HG02588 (cell line): ENCODE results near the gene AAK1.
A peak's percentile ranks its signal among the peaks of the same experiment; 100 is the strongest.

Experiments used
- ATAC-seq: cut with Tn5 transposase; IDR thresholded peaks from one replicate; pipeline ENCODE4 v1.9.1; 2021; ENCODE audit warnings: mild to moderate bottlenecking, moderate library complexity; ENCODE audit not compliant: unreplicated experiment

AAK1 gene

DNA sequence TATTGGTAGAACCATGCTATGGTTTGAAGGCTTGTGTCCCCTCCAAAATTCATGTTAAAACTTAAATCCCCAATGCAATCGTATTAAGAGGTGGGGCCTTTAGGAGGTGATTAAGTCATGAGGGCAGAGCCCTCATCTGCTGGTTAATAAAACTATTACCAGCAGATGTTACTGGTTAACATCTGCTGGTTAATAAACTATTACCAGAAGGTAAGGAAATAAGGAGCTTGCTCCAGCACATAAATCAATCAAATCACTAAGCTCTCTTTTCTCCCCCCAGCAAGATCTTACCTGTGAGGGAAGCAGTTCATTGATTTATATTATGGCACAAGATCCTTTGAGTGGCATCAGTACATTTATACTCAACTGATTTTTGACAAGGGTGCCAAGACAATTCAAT lies 96.9 kb downstream of the AAK1 start:
- ATAC-seq: no peak

DNA sequence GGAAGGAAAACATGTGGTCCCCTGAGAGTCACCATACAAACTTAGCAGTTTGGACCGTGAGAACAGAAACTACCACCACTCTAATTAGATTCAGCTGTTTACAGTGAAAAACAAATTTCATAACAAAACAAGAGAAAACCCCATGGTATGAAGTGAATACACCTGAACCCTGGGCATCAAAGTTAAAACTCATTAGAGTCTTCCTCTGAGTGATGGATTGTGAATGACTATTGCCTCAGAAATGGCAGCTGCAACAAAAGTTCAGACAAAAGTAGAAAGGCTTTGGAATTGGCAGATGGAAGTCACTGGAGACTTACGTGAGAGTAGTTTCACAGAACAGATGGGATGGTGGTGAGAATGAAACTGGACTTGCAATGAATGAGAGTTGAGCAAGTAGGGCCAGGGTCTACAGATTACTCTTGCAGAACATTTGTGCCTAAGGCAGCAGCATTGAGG lies 98.0 kb downstream of the AAK1 start:
- ATAC-seq: no peak

DNA sequence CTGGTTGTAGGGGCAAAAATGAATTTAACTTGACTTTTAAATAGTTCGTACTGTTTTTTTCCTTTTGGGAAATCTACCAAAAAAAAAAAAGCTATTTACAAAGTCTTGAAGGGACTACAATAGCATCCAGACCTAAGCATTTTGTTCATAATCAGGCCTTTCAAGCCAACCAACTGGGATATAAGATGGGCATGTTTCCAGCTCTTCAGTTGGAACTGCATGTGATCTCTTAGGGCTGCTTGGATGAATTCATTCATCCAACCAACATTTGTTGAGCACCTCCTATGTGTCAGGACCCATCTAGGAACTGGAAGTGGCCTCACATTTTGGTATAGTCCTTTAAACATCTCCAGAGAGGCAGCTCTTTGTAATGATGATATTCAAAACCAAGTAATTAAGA lies 98.6 kb downstream of the AAK1 start:
- no peak for ATAC-seq

DNA sequence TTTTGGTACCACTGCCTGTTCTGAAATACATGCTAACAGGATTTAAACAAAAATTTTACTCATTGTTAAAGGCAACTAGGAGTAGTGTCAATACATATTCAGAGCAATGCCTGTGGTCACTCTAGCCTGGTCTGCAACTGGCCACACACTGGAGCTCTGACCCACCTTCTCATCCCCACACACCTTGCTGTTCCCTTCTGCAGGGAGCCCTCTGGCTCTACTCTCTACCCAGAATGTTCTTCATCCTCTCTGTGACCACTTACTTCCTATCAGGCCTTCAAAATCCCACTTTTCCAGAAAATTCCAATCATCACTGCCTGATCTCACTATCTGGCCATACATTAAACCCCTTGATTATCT lies 104.0 kb downstream of the AAK1 start:
- no peak for ATAC-seq

DNA sequence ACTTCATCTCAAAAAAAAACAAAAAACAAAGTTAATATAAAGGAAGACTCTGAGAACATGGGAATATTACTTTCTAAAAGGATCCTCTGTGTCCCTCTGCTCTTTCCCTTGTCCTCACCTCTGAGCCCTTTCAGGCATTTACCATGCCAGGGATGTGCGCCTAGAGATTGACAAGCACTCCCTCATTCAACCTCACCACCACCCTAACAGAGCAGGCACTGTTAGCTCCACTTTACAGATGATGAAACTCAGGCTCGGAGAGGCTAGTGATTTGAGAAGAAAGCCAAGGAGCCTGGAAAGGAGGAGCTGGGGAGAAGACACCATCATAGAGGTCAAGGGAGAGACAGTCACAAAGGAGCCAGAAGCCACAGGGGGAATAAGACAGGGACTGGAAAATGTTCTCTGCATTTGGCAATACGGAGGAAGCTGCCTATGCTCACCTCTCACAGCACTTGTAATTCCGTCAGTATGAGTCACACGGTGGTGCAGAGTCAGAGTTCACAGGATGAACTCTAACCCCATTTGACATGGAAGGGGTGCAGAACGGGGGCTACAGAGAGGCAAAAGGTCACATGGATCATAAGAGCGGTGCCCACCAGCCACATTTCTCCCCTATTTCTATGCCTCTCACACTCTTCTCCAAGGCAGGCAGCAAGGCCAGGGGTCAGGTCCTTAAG lies 104.5 kb downstream of the AAK1 start:
- no peak for ATAC-seq

DNA sequence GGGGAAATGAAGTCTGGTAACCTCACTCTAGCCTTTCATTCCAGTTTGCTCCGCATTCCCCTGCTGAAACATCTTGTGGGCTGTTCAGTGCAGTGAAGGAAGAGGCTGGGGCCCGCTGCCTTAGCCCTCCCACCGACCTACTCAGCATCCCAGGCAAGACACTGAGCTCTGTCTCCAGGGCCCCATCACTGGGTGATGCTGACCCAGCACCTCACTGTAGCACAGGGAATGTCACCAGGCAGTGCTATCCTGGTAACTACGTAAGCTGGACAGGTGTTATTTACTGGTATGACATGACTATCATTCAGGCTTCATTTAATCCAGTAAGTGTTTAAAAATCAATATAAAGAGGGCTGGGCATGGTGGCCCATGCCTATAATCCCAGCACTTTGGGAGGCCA lies 105.3 kb downstream of the AAK1 start:
- ATAC-seq: no peak

DNA sequence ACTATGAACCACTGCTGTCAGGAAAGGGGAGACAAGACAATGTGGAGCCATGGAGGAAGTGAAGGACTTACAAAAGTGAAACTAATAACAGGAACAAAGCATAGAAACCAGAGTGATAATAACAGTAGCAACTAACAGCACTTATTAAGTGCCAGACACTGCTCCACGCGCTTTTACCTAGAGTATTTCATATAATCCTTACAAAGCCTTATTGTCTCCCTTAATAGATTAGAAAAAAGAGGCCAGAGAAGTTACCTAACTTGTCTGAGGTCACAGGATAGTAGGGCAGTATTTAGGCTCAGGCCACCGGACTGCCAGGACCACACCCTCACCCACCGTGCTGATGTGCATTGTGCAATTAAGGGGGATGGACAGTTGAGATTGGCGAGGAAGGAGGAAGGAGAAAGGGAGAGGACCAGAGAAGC lies 107.7 kb downstream of the AAK1 start:
- peak; percentile 51 for ATAC-seq

DNA sequence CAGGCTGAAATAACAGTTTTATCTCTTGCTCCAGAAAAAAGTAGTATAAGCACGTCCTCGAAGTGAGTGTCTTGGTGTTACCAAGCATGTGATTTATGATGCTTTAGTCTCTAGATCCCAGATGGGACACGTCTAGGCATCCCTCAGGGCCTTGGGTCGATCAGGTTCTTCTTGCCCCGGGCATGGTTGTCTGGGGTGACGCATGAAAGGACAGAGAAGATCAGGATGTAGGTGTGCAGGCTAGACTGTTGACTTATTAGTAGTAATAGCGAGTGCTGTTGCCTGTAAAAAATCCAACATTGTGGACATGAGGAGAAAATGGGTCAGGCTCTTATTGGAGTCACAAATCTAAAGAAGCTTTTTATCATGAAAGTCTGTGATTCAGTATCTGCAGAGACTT lies 112.4 kb downstream of the AAK1 start:
- ATAC-seq: no peak

DNA sequence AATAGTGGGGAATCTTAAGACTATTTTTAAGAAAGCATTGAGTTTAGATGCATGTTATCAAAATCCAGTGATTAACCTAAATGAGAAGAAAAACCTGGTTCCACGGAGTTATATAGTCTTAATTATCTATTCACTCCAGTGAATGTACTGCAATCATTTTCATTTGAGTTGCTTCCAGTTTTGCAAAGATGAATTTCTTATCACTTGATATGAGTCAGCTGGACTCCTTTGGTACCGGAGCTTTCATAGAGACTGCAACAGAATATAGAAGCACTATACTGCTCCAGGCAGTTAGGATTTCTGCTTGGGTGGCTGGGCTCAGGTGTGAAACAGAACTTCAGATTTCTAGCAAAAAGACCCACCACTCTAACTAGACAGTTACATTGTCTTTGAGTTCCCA lies 114.1 kb downstream of the AAK1 start:
- no peak for ATAC-seq

DNA sequence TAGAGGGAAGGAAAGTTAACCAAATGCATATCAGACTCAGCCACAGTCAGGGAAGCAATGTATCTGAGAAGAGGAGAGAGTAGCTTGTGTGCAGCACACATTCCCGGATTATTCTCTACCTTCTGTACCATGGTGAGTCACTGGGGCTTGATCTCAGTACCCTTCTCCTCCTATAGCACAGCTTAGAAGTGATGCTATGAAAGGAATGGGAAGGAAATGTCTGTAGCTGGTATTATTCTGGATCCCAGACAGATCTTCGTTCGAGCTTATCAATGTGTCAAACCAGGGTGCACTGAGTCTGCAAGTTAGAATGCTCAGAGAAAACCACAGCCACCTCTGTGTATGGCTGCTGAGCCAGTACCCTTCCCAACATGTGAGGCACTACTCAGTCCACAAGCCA lies 118.3 kb downstream of the AAK1 start:
- no peak for ATAC-seq

DNA sequence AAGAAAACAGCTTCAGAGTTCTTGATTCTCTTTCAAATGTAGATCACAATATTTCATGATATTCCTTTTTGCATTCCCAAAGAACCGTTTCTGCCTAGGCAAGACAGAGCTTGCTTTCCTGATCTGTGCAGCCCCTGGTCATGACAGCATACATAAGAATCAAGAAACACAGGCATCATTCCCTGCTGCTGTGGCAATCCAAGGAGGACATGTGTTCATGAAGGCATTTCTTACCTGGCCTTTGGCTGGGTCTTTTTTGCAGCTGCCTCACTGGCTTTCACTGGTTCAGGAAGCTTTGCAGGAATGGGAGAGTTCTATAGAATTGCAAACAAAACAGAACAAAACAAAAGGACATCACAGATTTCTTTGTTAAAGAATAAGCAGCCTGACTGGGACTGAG lies 118.7 kb downstream of the AAK1 start:
- no peak for ATAC-seq

DNA sequence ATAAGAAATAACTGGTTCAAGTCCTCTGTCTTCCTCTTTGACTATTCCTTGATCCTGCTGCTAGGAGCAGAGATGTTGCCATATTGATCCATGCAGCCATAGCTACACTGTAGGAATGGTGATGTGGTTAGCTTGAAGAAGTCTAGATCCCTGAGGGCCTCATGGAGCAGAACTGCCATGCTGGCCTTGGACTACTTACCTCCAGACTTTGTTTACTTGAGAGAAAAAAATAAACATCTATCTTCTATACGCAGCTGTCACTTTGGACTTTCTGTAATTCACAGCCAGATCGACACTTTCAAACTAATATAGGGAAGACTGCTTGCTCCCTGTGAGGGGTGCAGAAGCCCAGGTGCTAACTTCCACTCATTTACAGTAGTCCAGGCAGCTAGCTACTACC lies 121.8 kb downstream of the AAK1 start:
- ATAC-seq: no peak

DNA sequence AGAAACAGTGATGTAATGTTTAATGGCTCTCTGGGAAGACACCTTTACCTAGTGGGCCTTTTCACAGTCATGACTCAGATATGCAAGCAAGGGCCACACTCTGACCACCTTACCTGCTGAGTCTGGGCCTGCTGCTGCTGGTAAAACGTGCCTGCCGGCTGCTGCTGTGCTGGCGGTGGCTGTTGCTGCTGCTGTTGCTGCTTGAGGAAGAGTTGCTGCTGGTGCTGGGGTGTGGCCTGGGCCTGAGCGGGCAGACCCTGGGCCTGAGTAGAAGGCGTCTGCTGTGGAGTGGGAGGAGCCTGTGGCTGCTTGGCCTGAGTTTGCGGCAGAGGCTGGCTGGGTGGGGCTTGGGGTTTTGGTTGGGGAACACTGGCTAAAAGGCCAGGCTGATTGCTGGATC lies 124.7 kb downstream of the AAK1 start:
- ATAC-seq: no peak

DNA sequence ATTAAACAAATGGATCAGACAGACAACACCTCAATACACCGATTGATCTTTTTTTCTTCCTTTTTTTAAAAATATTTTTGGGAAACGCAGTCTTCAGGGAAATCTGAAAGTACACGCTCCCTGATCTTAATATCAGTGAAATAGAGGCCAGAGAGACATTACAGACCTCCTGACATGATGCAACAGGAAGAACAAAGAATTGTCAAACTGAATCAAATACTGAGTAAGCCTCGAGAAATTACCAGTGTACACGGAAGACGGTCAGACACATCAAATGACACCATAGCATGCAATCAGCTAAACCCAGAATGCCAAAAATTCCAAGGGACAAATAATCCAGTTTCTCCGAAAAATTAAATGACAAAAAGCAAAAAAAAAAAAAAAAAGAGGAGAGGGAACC lies 126.1 kb downstream of the AAK1 start:
- no peak for ATAC-seq

DNA sequence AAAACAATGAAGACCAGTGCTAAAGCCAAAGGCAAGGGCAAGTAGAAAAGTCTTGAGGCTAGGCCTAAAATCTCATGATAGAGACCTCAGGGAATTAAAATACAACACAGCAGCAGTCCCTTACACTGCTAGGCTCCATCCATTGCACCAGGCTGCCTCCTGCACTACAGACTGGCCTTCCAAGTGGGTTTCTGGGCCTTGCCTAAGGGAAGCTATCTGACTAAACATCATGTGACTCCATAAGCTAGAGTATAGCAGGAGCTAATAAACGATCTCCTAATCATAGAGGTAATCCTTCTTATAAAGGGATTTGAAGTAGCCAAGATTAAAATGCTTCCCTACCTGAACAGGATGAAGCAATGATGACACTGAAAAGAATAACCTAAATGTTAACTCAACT lies 128.7 kb downstream of the AAK1 start:
- no peak for ATAC-seq

DNA sequence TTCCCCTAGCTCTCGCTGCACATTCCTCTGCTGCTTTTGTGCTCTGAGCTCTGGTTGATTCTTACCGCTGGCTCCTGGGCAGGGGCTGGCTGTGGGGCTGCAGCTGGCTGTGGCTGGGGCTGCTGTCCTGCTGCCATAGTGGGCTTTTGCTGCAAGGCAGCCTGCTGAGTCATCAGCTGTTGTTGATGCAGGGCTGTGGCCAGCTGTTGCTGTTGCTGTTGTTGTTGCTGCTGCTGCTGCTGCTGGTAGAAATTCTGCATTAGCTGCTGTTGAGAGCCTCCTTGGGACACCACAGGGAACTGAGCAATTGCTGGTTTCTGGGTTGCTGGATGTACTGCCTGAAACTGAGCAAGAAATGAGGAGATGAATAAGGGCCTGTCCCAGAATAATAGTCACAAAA lies 129.1 kb downstream of the AAK1 start:
- ATAC-seq: no peak

DNA sequence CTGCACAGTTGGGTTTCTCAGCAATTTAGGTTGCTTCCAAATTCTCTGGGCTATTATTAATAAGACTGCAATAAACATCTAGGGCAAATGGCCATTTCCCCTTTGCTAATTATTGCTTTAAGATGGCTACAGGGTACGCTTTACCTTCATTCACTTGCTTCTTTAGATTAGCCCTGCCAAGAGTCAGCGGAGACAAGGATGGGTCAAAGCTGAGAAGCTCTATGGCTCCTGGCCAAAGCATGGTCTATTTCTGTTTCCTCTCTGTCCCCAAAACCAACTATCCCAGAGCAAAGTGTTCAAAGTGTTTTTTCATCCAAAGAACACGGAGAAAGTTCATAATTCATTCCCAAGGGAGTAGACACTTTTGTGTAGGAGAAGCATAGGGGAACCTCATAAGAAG lies 131.1 kb downstream of the AAK1 start:
- no peak for ATAC-seq

DNA sequence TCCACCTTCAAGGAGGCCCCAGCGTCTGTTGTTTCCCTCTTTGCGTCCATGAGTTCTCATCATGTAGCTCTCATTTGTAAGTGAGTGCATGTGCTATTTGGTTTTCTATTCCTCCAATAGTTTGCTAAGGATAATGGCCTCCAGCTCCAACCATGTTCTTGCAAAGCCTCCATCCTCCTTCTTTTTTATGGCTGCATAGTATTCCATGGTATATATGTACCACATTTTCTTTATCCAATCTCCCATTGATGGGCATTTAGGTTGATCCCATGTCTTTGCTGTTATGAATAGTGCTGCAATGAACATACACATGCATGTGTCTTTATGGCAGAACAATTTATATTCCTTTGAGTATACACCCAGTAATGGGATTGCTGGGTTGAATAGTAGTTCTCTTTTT lies 133.3 kb downstream of the AAK1 start:
- no peak for ATAC-seq

DNA sequence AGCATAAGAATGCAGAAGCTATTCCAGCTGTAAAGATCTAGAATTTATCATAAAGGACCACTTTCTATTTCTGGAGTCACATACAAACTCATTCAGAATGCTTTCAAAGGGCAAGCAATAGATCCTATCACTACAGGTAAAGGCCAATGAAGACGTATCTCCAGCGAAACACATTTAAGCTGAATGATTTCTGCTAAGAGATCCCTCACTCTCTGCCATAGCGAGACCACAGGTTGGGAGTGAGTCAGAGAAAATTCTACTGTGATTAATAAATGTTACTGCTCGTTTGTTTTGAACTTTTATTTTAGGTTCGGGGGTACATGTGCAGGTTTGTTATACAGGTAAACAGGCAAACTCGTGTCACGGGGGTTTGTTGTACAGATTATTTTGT lies 133.8 kb downstream of the AAK1 start:
- no peak for ATAC-seq

DNA sequence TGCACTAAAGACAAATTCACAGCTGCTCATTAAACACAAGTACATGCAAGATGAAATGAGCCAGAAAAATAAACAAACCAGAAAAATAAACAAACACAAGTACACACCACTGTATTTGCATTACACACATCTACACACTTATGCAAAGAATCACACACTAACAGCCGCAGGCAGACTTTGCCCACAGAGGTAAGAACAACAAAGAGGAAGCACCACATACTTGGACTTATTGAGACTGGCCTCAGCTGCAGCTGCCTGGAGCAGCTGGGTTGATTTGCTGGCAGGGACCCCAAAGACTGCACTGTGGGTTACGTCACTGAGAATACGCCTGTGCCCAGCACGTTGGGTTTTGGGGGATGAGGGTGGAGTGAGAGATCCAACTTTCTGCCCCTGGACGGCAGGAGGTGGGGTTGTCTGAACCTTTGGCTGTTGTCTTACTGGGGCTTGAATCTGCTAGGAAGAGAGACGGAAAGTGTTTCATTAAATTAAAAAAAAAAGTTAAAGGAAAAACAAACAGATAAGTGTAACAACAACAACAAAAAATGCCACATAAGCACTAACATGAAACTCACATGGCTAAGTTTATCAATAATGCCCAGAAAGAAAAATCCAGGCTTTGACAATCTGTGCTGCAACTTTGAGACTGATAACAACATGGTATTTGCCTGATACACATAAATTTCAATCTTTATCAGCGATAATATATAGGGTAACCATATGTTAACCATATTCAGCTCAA lies 134.4 kb downstream of the AAK1 start:
- no peak for ATAC-seq

DNA sequence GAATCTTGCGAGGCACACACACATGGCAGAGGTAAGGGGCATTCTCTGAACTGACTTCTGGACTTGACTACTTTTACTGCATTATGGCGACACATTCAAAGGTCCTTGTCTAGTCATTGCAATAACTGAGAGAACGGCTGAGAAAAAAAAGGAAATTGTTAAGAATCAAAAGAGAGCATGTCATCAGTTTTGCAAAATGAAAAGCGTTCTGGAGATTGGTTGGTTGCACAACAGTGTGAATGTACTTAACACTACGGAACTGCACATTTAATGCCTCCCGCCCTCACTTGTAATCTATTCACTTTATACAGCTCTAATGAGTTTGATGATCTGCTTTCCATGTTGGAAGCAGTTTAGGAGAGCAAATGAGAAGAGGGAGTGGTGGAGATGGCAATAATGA lies 137.8 kb downstream of the AAK1 start:
- no peak for ATAC-seq

DNA sequence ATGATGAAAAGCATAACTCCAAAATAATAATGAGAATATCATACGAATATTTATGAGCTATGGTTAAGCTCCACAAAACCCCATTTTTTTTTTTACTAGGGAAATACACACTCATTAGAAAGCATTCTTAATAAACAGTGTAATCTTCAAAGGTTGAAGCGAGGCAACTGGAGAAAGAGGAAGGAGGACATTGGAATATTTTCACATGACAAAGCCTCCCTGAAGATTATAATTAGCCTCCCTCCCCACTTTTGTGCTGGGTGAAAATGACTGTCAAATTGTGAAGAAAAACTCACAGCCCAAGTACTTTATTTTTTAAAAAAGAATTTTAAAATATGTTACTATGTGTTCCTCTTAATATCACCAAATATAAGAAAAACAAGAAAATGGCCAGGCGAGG lies 142.2 kb downstream of the AAK1 start:
- ATAC-seq: no peak

DNA sequence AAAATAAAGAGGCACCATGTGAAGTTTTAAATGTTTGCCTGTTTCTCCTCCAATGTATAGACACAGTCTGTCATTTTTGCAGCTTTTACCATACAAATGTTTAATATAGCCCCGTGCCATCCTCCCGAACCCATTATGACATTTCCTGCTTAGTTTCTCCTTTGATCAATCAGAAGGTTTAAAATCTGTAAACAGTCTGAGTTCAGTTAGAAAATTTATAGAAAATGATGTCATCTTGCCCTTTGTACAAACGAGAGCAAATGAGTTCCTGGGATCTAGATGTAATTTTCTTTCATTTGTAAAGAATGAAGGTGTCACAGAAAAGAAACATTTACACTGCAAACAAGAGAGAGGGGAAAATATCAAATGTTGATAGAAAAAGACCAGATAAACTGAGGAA lies 143.6 kb downstream of the AAK1 start:
- no peak for ATAC-seq
